Neural progenitor cell (in vitro differentiated cells): ENCODE results near the gene SSR4. TPM values are rescaled to one million over a fixed set of nuclear protein-coding genes. Genes with fewer than 3 reads are reported as not detected.

Experiments used
- DNase-seq: peaks from one replicate; pipeline ENCODE4 v3.0.0-alpha.2; 2016; ENCODE audit warnings: low spot score
- H2AFZ ChIP-seq: fragments of 200-600 bp; sonication (generic); replicated peaks from 2 replicates; pipeline ENCODE4 v1.6.1; 2016; ENCODE audit warnings: antibody characterized with exemption
- H3F3A ChIP-seq: fragments of 200-600 bp; sonication (generic); 2 replicates; pipeline ENCODE4 v1.6.1; 2016; ENCODE audit warnings: antibody characterized with exemption, low read depth
- H3K27ac ChIP-seq: fragments of 200-600 bp; sonication (generic); 2 replicates; pipeline ENCODE4 v1.5.1; 2016; ENCODE audit warnings: mild to moderate bottlenecking
- H3K27me3 ChIP-seq: fragments of 200-600 bp; sonication (generic); 2 replicates; pipeline ENCODE4 v1.6.1; 2016; ENCODE audit warnings: mild to moderate bottlenecking, moderate library complexity
- H3K36me3 ChIP-seq: fragments of 200-600 bp; sonication (generic); 2 replicates; pipeline ENCODE4 v1.5.1; 2016
- H3K4me1 ChIP-seq: fragments of 200-600 bp; sonication (generic); 2 replicates; pipeline ENCODE4 v1.6.1; 2016; ENCODE audit warnings: mixed run types
- H3K4me2 ChIP-seq: fragments of 200-600 bp; sonication (generic); 2 replicates; pipeline ENCODE4 v1.6.1; 2016
- H3K4me3 ChIP-seq: fragments of 200-600 bp; sonication (generic); 2 replicates; pipeline ENCODE4 v1.5.1; 2016
- H3K79me2 ChIP-seq: fragments of 200-600 bp; sonication (generic); 2 replicates; pipeline ENCODE4 v1.6.1; 2016; ENCODE audit warnings: low read depth
- H3K9ac ChIP-seq: fragments of 200-600 bp; sonication (generic); 2 replicates; pipeline ENCODE4 v1.6.1; 2016
- H3K9me3 ChIP-seq: fragments of 200-600 bp; sonication (generic); 2 replicates; pipeline ENCODE4 v1.5.1; 2016; ENCODE audit warnings: low read depth
- H4K20me1 ChIP-seq: fragments of 200-600 bp; sonication (generic); 2 replicates; pipeline ENCODE4 v1.6.1; 2016; ENCODE audit warnings: low read depth
- H3K27ac Mint-ChIP-seq: 3 replicates; pipeline ENCODE4 v1.8.0; 2021; ENCODE audit warnings: mixed read lengths
- H3K27me3 Mint-ChIP-seq: 2 replicates; pipeline ENCODE4 v1.8.0; 2022; ENCODE audit warnings: low read depth, mild to moderate bottlenecking, inconsistent platforms, moderate library complexity, mixed read lengths; ENCODE audit not compliant: insufficient read depth
- H3K36me3 Mint-ChIP-seq: 3 replicates; pipeline ENCODE4 v1.8.0; 2021; ENCODE audit warnings: mixed read lengths
- H3K4me1 Mint-ChIP-seq: 3 replicates; pipeline ENCODE4 v1.8.0; 2021; ENCODE audit warnings: mixed read lengths
- H3K4me3 Mint-ChIP-seq: 3 replicates; pipeline ENCODE4 v1.8.0; 2021; ENCODE audit warnings: mild to moderate bottlenecking, moderate library complexity, mixed read lengths
- H3K9me3 Mint-ChIP-seq: 3 replicates; pipeline ENCODE4 v1.8.0; 2020; ENCODE audit warnings: mixed read lengths
- EZH2 ChIP-seq: fragments of 200-600 bp; sonication (generic); IDR thresholded peaks from 2 replicates; pipeline ENCODE4 v1.6.1; 2017; ENCODE audit warnings: antibody characterized with exemption, mild to moderate bottlenecking, moderate library complexity
- EZH2phosphoT487 ChIP-seq: fragments of 200-600 bp; sonication (generic); IDR thresholded peaks from 2 replicates; pipeline ENCODE4 v1.6.1; 2017; ENCODE audit warnings: antibody characterized with exemption
- total RNA-seq: library from RNA; depleted of rRNA; stranded (reverse); fragments of >200 nt; gene quantifications from 2 replicates; pipeline ENCODE4 v1.2.3, GENCODE V29; 2015; ENCODE audit warnings: low replicate concordance
- TF ChIP-seq, protein P1 (sequence below): fragments of 200-600 bp; sonication (generic); IDR thresholded peaks from 2 replicates; pipeline ENCODE4 v1.5.1; 2017; ENCODE audit warnings: antibody characterized with exemption, mild to moderate bottlenecking

The SSR4 gene
- total RNA-seq, 1 donor from 2014 or later: 58.4 TPM

DNA sequence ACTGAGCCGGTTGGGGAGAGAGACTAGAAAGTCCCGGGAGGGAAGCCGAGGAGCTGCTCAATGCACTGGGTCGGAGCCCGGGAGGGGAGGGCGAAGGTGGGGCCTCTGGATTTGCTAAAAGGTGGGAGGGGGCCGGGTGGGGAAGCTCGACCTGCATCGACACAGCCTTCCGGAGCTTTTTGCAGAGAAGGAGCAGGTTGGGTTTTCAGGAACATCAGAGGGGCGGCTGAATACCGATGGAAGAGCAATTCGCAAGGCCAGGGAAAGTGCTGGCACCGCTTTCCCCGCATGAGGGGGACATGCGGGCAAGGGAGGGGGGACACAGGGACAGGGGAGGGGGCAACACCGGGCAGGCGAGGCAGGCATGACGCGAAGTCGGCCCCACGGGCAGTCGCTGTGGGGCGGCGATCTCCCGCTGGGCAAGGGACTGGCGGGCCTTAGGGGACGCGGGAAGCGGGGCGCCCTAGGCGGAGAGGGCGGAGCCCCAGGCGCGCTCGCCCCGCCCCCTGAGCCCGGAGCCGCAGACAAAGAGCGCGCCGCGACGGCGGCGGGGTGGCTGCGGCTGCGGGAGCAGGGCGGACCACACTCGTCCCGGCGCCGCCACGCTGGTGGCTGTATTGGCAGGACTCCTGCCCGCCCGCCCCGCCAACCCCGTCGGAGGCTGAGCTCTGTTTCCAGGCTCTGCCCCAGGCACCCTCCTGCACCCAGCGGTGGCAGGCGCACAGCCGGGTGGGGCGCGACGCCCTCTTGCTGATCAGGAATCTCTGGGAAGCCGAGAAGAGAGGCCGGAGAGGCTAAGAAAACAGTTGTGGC is 24.3 kb downstream of the SSR4 start:
- no peak overlapping the region for H3K27ac Mint-ChIP-seq
- Histone ChIP-seq H3K4me2 (peak overlapping the region; percentile 75), H3K27ac (no peak overlapping the region), H3K9ac (no peak overlapping the region), H3K4me1 (peaks cover 7% of the 10 kb centered on the region), H4K20me1 (no peaks in the 10 kb centered on the region), H3K4me3 (peak overlapping the region; percentile 48), H2AFZ (no peak overlapping the region), H3K79me2 (no peaks in the 10 kb centered on the region), H3K27me3 (no peaks in the 10 kb centered on the region), H3F3A (peaks cover 10% of the 10 kb centered on the region), H3K9me3 (no peaks in the 10 kb centered on the region), H3K36me3 (no peaks in the 10 kb centered on the region)
- peaks cover 42% of the 10 kb centered on the region for H3K4me1 Mint-ChIP-seq
- peaks cover 7% of the 10 kb centered on the region for H3K36me3 Mint-ChIP-seq
- H3K4me3 Mint-ChIP-seq: peak overlapping the region; percentile 75
- TF ChIP-seq, protein P1, sequence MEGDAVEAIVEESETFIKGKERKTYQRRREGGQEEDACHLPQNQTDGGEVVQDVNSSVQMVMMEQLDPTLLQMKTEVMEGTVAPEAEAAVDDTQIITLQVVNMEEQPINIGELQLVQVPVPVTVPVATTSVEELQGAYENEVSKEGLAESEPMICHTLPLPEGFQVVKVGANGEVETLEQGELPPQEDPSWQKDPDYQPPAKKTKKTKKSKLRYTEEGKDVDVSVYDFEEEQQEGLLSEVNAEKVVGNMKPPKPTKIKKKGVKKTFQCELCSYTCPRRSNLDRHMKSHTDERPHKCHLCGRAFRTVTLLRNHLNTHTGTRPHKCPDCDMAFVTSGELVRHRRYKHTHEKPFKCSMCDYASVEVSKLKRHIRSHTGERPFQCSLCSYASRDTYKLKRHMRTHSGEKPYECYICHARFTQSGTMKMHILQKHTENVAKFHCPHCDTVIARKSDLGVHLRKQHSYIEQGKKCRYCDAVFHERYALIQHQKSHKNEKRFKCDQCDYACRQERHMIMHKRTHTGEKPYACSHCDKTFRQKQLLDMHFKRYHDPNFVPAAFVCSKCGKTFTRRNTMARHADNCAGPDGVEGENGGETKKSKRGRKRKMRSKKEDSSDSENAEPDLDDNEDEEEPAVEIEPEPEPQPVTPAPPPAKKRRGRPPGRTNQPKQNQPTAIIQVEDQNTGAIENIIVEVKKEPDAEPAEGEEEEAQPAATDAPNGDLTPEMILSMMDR: no peak
- TF ChIP-seq EZH2 (no peak), EZH2phosphoT487 (no peak)
- H3K27me3 Mint-ChIP-seq: peaks cover 12% of the 10 kb centered on the region
- DNase-seq: peak; percentile 85
- peaks cover 20% of the 10 kb centered on the region for H3K9me3 Mint-ChIP-seq

DNA sequence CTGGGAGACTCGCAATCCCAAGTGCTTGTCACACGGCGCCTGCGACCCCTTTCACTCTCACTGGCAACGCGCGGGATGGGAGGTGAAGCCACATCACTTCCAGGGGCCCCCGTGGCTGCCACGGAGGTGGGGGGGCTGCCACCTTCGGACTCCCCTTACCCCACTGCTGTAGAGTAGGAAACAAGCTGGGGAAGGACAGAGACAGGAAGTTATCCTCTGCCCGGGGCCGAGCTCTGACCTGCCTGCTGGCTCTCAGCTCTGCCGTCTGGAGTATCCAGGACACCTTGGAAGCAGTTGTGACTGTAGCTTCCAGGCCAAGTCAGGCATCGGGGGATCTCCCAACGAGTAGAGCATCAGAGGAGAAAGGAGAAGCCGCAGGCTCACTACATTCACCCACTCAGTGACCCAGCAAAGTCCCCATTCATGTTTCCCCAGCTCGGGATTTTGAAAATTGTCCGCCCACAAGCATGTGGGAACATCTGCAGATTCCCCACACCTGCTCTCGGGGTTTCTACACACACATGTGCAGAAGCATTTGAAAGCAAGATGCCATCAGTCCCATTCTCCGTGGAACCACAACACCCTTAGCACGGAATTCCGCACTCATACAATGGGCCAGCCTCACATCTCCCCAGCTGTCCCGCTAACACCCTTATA is 25.0 kb downstream of the SSR4 start:
- no peaks in the 10 kb centered on the region for H3K36me3 ChIP-seq
- peak overlapping the region; percentile 75 for H3K4me3 Mint-ChIP-seq
- H3K9ac ChIP-seq: no peak overlapping the region
- peaks cover 7% of the 10 kb centered on the region for H3K36me3 Mint-ChIP-seq
- no peak overlapping the region for H3K27ac ChIP-seq
- no peak for DNase-seq
- H3K9me3 Mint-ChIP-seq: peaks cover 19% of the 10 kb centered on the region
- TF ChIP-seq, protein P1: no peak
- TF ChIP-seq EZH2: no peak
- no peak for TF ChIP-seq EZH2phosphoT487
- H3K4me3 ChIP-seq: peak overlapping the region; percentile 48
- H3K27me3 Mint-ChIP-seq: peaks cover 12% of the 10 kb centered on the region
- no peaks in the 10 kb centered on the region for H4K20me1 ChIP-seq
- H3F3A ChIP-seq: peaks cover 10% of the 10 kb centered on the region
- H3K4me1 ChIP-seq: peaks cover 7% of the 10 kb centered on the region
- H3K27ac Mint-ChIP-seq: no peak overlapping the region
- H3K4me1 Mint-ChIP-seq: peaks cover 42% of the 10 kb centered on the region
- peak overlapping the region; percentile 75 for H3K4me2 ChIP-seq
- H3K9me3 ChIP-seq: no peaks in the 10 kb centered on the region
- H3K79me2 ChIP-seq: no peaks in the 10 kb centered on the region
- H2AFZ ChIP-seq: no peak overlapping the region
- no peaks in the 10 kb centered on the region for H3K27me3 ChIP-seq

DNA sequence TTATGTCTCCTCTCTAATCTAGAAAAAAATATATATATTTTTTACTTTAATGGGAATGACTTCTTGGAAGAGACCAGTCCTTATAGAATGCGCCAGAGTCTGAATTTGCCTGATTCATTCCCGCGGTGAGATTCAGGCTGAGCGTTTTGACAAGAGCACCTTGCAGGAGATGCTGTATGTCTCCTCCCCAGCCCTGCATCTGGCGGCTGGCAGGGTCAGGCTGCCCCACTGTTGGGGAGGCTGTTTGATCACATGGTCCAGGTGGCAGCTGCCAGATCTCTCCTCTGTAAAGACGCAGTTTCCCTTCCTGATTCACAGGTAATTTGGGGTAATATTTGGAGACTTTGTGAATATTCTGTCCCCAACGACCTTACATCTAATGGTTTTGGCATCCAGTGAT is 26.1 kb downstream of the SSR4 start:
- TF ChIP-seq, protein P1: no peak
- no peak for TF ChIP-seq EZH2phosphoT487
- no peak for DNase-seq
- Mint-ChIP-seq H3K36me3 (no peaks in the 10 kb centered on the region), H3K27ac (no peak overlapping the region), H3K4me1 (peaks cover 36% of the 10 kb centered on the region), H3K27me3 (peaks cover 11% of the 10 kb centered on the region), H3K9me3 (peaks cover 11% of the 10 kb centered on the region), H3K4me3 (no peak overlapping the region)
- Histone ChIP-seq H3F3A (peaks cover 10% of the 10 kb centered on the region), H3K36me3 (no peaks in the 10 kb centered on the region), H3K4me3 (no peak overlapping the region), H2AFZ (no peak overlapping the region), H3K4me2 (no peak overlapping the region), H3K79me2 (no peaks in the 10 kb centered on the region), H4K20me1 (no peaks in the 10 kb centered on the region), H3K9me3 (no peaks in the 10 kb centered on the region), H3K4me1 (peaks cover 7% of the 10 kb centered on the region), H3K9ac (no peak overlapping the region), H3K27me3 (no peaks in the 10 kb centered on the region), H3K27ac (no peak overlapping the region)
